Bronchial epithelial cell (primary cell): ENCODE results near the gene INPP4B. TPM values are rescaled to one million over a fixed set of nuclear protein-coding genes. Genes with fewer than 3 reads are reported as not detected.

Experiments used
- DNase-seq: peaks from one replicate; pipeline ENCODE4 v3.0.0-alpha.2; 2010; ENCODE audit warnings: low read depth
- FAIRE-seq: peaks from 2 replicates; lab custom pipeline; 2011; peaks lifted over from hg19 to GRCh38; lab: Jason Lieb, UNC
- H3K27me3 ChIP-seq: 2 replicates; pipeline ENCODE4 v1.5.1; 2011; ENCODE audit warnings: low read length; ENCODE audit not compliant: control insufficient read depth, insufficient read depth
- H3K36me3 ChIP-seq: 2 replicates; pipeline ENCODE4 v1.5.1; 2011; ENCODE audit warnings: low read length; ENCODE audit not compliant: control insufficient read depth, insufficient read depth
- H3K4me3 ChIP-seq: 2 replicates; pipeline ENCODE4 v1.5.1; 2011; ENCODE audit warnings: mild to moderate bottlenecking, low read depth, low read length, control low read depth
- CTCF ChIP-seq: IDR thresholded peaks from 2 replicates; pipeline ENCODE4 v1.5.1; 2011; ENCODE audit warnings: mild to moderate bottlenecking, moderate library complexity, low read length, control low read depth, inconsistent platforms; ENCODE audit not compliant: insufficient read depth, severe bottlenecking
- total RNA-seq: library from RNA; depleted of rRNA; stranded (reverse); fragments of >200 nt; gene quantifications from 2 replicates; pipeline ENCODE4 v1.2.1, GENCODE V29; 2014

The INPP4B gene
- total RNA-seq, 1 donor from 2014 or later, result 74.8 TPM

- H3K36me3 ChIP-seq, result no peaks in the 10 kb centered on the region
- DNase-seq, result no peak
- TF ChIP-seq CTCF, result no peak
- H3K27me3 ChIP-seq, result no peaks in the 10 kb centered on the region
- H3K4me3 ChIP-seq, result no peak overlapping the region
- no peak for FAIRE-seq
Observed at GRCh38 chr4:142378179-142378578, 467.9 kb downstream of the INPP4B start.

- no peak for DNase-seq
- H3K36me3 ChIP-seq, result no peaks in the 10 kb centered on the region
- TF ChIP-seq CTCF, result no peak
- H3K27me3 ChIP-seq, result no peaks in the 10 kb centered on the region
- FAIRE-seq, result no peak
- H3K4me3 ChIP-seq, result no peak overlapping the region
Observed at GRCh38 chr4:142377342-142378091, 468.6 kb downstream of the INPP4B start.

- Histone ChIP-seq H3K27me3 (no peaks in the 10 kb centered on the region), H3K4me3 (no peak overlapping the region), H3K36me3 (no peaks in the 10 kb centered on the region)
- TF ChIP-seq CTCF, result no peak
- DNase-seq, result no peak
- FAIRE-seq, result peak; percentile 93
Observed at GRCh38 chr4:142376204-142376603, 469.9 kb downstream of the INPP4B start.

- DNase-seq, result peak; percentile 60
- no peak for TF ChIP-seq CTCF
- Histone ChIP-seq H3K36me3 (no peaks in the 10 kb centered on the region), H3K27me3 (no peaks in the 10 kb centered on the region), H3K4me3 (no peak overlapping the region)
- FAIRE-seq, result no peak
Observed at GRCh38 chr4:142373610-142374009, 472.5 kb downstream of the INPP4B start.

- DNase-seq, result peak; percentile 52
- H3K27me3 ChIP-seq, result no peaks in the 10 kb centered on the region
- H3K4me3 ChIP-seq, result no peak overlapping the region
- FAIRE-seq, result no peak
- TF ChIP-seq CTCF, result no peak
- H3K36me3 ChIP-seq, result no peaks in the 10 kb centered on the region
Observed at GRCh38 chr4:142372530-142373260, 473.4 kb downstream of the INPP4B start.
